ENCODE measurements around the gene IFIH1. TPM values are rescaled to one million over a fixed set of nuclear protein-coding genes. Genes with fewer than 3 reads are reported as not detected.

IFIH1 gene
- total and polyA plus RNA-seq, 2 of the 8 experiments (the other 6 are each of a cell fraction or from before 2014, with no cell fraction given) = 0.32 to 2.0 TPM

DNA sequence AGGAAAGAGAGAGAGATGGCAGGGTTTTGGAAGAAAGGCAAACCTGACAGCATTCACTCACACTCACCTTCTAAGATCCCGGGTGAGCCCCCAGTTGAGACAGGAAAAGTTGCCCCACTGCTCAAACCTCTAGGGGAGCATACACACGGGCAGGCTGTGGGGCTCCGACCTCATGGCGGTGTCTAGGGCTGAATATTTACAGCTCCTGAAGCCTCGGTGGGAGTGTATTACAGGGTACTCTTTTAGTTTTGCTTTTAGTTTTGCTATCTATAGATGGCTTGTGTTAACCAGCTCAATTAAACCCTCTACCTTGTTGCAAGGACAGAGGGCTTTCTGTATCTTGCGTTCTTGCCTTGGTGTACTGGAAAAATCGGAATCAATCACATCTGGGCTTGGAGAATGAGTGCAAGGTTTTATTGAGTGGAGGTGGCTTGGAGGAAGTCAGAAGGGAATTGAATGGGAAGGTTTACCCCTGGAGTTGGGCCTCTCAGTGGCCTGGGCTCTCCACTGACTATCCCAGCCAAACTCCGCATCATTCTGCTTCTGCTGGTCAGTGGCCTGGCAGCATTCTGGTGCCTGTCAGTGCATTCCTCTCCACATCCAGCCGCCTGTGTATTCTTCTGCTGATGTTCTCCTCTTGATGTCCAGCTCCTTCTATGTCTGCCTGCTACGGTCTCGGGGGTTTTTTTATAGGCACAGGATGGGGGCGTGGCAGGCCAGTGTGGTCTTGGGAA lies 10.1 kb upstream of the IFIH1 start:
- Histone ChIP-seq H3K14ac (ENCODE audit: insufficient read length) (no peak overlapping the region), H2BK15ac (ENCODE audit: low read length) (no peak overlapping the region), H3K9ac (replicated peaks in 1 of 4; ENCODE audit: extremely low read depth in 1 of 4, low read depth in 3 of 4, low read length in 3 of 4) (no peak overlapping the region), H2BK12ac (ENCODE audit: low read depth, low read length) (no peak overlapping the region), H2BK20ac (ENCODE audit: low read length) (no peak overlapping the region), H3K4ac (replicated peaks; ENCODE audit: insufficient read length, low read depth, low read length) (no peak overlapping the region), H3K36me3 (ENCODE audit: control insufficient read depth in 2 of 4, insufficient read depth in 4 of 4, low read length in 3 of 4) (no peaks in the 10 kb centered on the region), H2BK5ac (ENCODE audit: low read depth, low read length) (no peak overlapping the region), H3K4me1 (replicated peaks in 1 of 4; ENCODE audit: control insufficient read depth in 3 of 4, insufficient read depth in 4 of 4, low read length in 3 of 4) (no peaks in the 10 kb centered on the region), H3K27me3 (replicated peaks in 1 of 4; ENCODE audit: control insufficient read depth in 3 of 4, extremely low read depth in 1 of 4, insufficient read depth in 3 of 4, low read length in 3 of 4) (no peaks in the 10 kb centered on the region), H3K56ac (replicated peaks; ENCODE audit: insufficient read length, low read depth, low read length) (no peak overlapping the region), H2BK120ac (replicated peaks; ENCODE audit: low read depth, low read length) (no peak overlapping the region), H3K4me2 (ENCODE audit: insufficient read depth in 1 of 2, low read depth in 2 of 2, low read length in 2 of 2) (no peak overlapping the region), H2AK5ac (ENCODE audit: low read depth, low read length) (no peak overlapping the region), H3K18ac (ENCODE audit: extremely low read depth, low read length) (no peak overlapping the region), H3K79me1 (ENCODE audit: low read depth, low read length) (no peaks in the 10 kb centered on the region), H3K27ac (ENCODE audit: low read depth, low read length) (no peak overlapping the region), H3K4me3 (ENCODE audit: extremely low read depth in 1 of 4, insufficient read depth in 2 of 4, low read depth in 3 of 4, low read length in 4 of 4) (no peak overlapping the region), H4K8ac (ENCODE audit: extremely low read depth, insufficient read depth, low read length) (no peak overlapping the region), H4K91ac (replicated peaks; ENCODE audit: insufficient read length, low read length) (no peak overlapping the region), H3K9me3 (ENCODE audit: insufficient read depth in 2 of 2, low read depth in 1 of 2, low read length in 1 of 2) (peaks cover 4 to 6% of the 10 kb centered on the region in 2 experiments; a peak in 3 of 4 replicates), H3K23me2 (ENCODE audit: low read depth, low read length) (no peaks in the 10 kb centered on the region), H4K5ac (ENCODE audit: insufficient read length, low read depth, low read length) (no peak overlapping the region), H3K23ac (ENCODE audit: insufficient read length) (no peak overlapping the region), H4K20me1 (replicated peaks in 1 of 2; ENCODE audit: control insufficient read depth in 1 of 2, insufficient read depth in 2 of 2, low read length in 2 of 2) (no peaks in the 10 kb centered on the region), H3K79me2 (ENCODE audit: control insufficient read depth in 1 of 2, insufficient read depth in 2 of 2, low read length in 2 of 2) (no peaks in the 10 kb centered on the region), H2AFZ (ENCODE audit: low read length) (no peak overlapping the region)
- 89% methylated on average over 12 of the region's 12 CpGs; no CpG with 5 or more reads in 1 of the 2 experiments for WGBS, 2 experiments (ENCODE audit: extremely low coverage in 1 of 2, insufficient coverage in 1 of 2, insufficient read length in 1 of 2, insufficient replicate concordance in 2 of 2, low coverage in 1 of 2, low lambda C conversion rate in 2 of 2, missing lambda C conversion rate in 1 of 2)
- CTCF ChIA-PET (ENCODE audit: partially characterized antibody) = interaction anchor here (0.6 to 3.3 kb wide), 8 partner anchors 9 to 805 kb away, joined by 3 to 22 read pairs (median 4); partner anchors contain the start of genes GCA and IFIH1
- POLR2A ChIA-PET (ENCODE audit: partially characterized antibody) = no interaction called here
- DNase-seq (ENCODE audit: low read depth in 1 of 2, low spot score in 2 of 2) (no peak), FAIRE-seq (no peak)
- no peak for TF ChIP-seq ATF2 (IDR thresholded peaks at IDR 0.05; ENCODE audit: low read length)
- no peak for TF ChIP-seq GTF2F1 (IDR thresholded peaks at IDR 0.05; ENCODE audit: borderline replicate concordance, low read depth, low read length)
- no peak for TF ChIP-seq ATF3 (IDR thresholded peaks at IDR 0.05; ENCODE audit: insufficient read depth, low read depth, low read length)
- TF ChIP-seq MAX (IDR thresholded peaks at IDR 0.05) = no peak
- no peak for TF ChIP-seq CBX5 (IDR thresholded peaks at IDR 0.05; ENCODE audit: low read depth, low read length)
- no peak for TF ChIP-seq SUZ12 (IDR thresholded peaks at IDR 0.05; ENCODE audit: low read length)
- no peak for TF ChIP-seq JUN (IDR thresholded peaks at IDR 0.05; ENCODE audit: low read depth, low read length)
- TF ChIP-seq GABPA (IDR thresholded peaks at IDR 0.05; ENCODE audit: borderline replicate concordance, insufficient read depth, low read length) = no peak
- no peak for TF ChIP-seq KDM1A (IDR thresholded peaks at IDR 0.05; ENCODE audit: borderline replicate concordance, low read length)

Measured in H1 (cell line).